Stimulated activated CD4-positive, alpha-beta T cell treated with anti-CD3 and anti-CD28 coated beads, Interleukin-2, amount 100 ng/mL, for 24 hours (primary cell): ENCODE data around the gene OR2W1.

Experiments used
- DNase-seq, 2 donors: peaks; one replicate each; pipeline ENCODE4 v3.0.0-alpha.2; 2020

OR2W1 gene

DNA sequence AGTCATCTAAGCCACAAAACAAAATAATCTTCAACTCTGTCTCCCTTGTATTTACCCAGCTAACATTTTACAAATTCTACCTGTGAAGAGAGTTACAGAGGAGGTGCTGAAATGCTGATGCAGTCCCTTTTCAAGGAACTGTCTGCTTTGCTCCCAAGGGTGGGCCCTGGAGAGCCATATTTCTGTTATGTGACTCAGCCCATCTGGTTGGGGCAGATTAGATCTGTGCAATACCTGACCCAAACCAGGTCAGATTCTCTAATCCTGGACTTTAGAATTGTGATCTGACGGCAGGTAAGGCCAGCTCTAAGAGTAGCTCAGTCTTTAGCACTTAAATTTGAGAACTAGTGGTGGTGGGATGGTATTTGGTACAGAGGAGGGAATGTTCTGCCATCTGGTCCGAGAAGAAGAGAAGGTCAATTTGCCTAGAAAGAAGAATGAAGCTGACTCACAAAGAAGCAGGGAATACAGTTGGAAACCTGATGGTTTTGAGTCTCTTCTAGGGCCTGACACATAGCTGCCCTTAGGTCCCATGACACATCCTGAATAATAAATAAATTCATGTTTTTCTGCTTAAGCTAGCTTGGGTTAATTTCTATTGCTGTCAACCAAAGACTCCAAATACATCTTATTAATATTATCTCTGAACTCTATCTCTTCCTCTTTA is 48.0 kb downstream of the OR2W1 start:
- DNase-seq, result no peak

DNA sequence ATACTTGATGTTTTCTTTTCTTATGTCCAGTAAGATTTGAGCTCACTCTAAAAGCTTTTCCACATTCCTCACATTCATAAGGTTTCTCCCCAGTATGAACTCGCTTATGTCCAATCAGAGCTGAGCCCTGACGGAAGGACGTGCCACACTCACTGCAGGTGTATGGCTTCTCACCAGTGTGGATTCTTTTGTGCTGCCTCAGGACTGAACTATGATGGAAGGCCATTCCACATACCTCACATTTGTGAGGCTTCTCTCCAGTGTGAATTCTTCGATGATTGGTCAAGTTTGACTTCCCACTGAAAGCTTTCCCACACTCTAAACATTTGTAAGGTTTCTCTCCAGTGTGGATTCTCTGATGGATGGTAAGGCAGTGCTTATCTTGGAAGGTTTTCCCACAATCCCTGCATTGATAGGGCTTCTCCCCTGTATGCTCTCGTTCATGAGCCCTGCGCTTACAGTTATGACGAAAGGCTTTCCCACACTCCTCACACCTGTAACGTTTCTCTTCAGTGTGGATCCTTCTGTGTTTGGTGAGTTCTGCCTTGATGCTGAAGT is 49.8 kb downstream of the OR2W1 start:
- DNase-seq, result no peak
